ENCODE results near the gene SPATS2. TPM values are rescaled to one million over a fixed set of nuclear protein-coding genes. Genes with fewer than 3 reads are reported as not detected.

Gene SPATS2
- total and polyA plus RNA-seq, 2 donors (not counting 3 experiments of a cell fraction or from before 2014, with no cell fraction given) = 55.8 to 66.5 TPM

GRCh38 chr12:49560695-49561094, 193.4 kb downstream of the SPATS2 start:
- ChIA-PET CTCF (interaction anchor here (1.7 kb wide), 1 partner anchor 213 kb away, joined by 5 read pairs; no protein-coding TSS in a partner anchor), POLR2A (no interaction called here)
- intact Hi-C loops (cut with micrococcal nuclease) (no loop called here), dilution Hi-C loops (cut with MboI; ENCODE audit: extremely low pct_ligation_motif_present, low sequenced_read_pairs) (no loop called here)
- Histone ChIP-seq H3K4me1 (ENCODE audit: control insufficient read depth, extremely low read depth, insufficient read depth, low read length) (no peaks in the 10 kb centered on the region), H3K9me1 (replicated peaks; ENCODE audit: control insufficient read depth, extremely low read depth, insufficient read depth, low read length) (no peaks in the 10 kb centered on the region), H3K36me3 (ENCODE audit: control insufficient read depth in 2 of 2, extremely low read depth in 1 of 2, insufficient read depth in 2 of 2, low read length in 2 of 2) (peaks cover 13 to 57% of the 10 kb centered on the region in 2 experiments), H3K27me3 (ENCODE audit: control insufficient read depth in 2 of 2, insufficient read depth in 2 of 2, low read length in 2 of 2) (no peaks in the 10 kb centered on the region), H3K4me2 (ENCODE audit: insufficient read depth, low read length) (no peak overlapping the region), H3K79me2 (ENCODE audit: control insufficient read depth, insufficient read depth, low read length) (no peaks in the 10 kb centered on the region), H4K20me1 (replicated peaks; ENCODE audit: control insufficient read depth, extremely low read depth, insufficient read depth, low read length) (no peaks in the 10 kb centered on the region), H3K27ac (ENCODE audit: insufficient read depth, low read depth, low read length) (no peak overlapping the region), H3K9ac (replicated peaks; ENCODE audit: extremely low read depth, insufficient read depth, low read length) (no peak overlapping the region), H3K9me3 (replicated peaks; ENCODE audit: control insufficient read depth, insufficient read depth, low read length) (no peaks in the 10 kb centered on the region), H3K4me3 (replicated peaks in 1 of 3; ENCODE audit: insufficient read depth in 1 of 3, low read depth in 1 of 3, low read length in 3 of 3) (no peak overlapping the region), H2AFZ (ENCODE audit: low read depth, low read length) (no peak overlapping the region)
- DNase-seq (ENCODE audit: low read depth, low spot score) = no peak
- TF ChIP-seq FOS (IDR thresholded peaks at IDR 0.05; ENCODE audit: borderline replicate concordance, insufficient read depth, low read length) (no peak), JUN (IDR thresholded peaks at IDR 0.05; ENCODE audit: borderline replicate concordance, insufficient read depth, insufficient read length, low read depth) (no peak), POLR2A (IDR thresholded peaks at IDR 0.05; ENCODE audit: low read depth, low read length) (no peak), GATA2 (IDR thresholded peaks at IDR 0.05; ENCODE audit: insufficient read depth, insufficient read length, low read depth, low read length) (no peak), MYC (IDR thresholded peaks at IDR 0.05; ENCODE audit: low read depth, low read length) (no peak), POLR2AphosphoS5 (IDR thresholded peaks at IDR 0.05; ENCODE audit: insufficient read depth, low read depth, low read length) (no peak), EZH2 (IDR thresholded peaks at IDR 0.05; ENCODE audit: borderline replicate concordance, low read depth, low read length, severe bottlenecking) (no peak), CTCF (IDR thresholded peaks at IDR 0.05; ENCODE audit: extremely low read depth in 1 of 2, insufficient read depth in 1 of 2, low read depth in 1 of 2, low read length in 2 of 2) (no peak)
- TF ChIP-seq, protein P1, sequence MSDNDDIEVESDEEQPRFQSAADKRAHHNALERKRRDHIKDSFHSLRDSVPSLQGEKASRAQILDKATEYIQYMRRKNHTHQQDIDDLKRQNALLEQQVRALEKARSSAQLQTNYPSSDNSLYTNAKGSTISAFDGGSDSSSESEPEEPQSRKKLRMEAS (IDR thresholded peaks at IDR 0.05; ENCODE audit: insufficient read depth, insufficient read length) = no peak
- FAIRE-seq = no peak
- BruUV-seq (replicated peaks) = no TSS peak

Measured in endothelial cell of umbilical vein (primary cell).